K562 treated with DMSO at 1 percent for 12 hours (cell line): Measurements from ENCODE around the gene AOC3. TPM values are rescaled to one million over a fixed set of nuclear protein-coding genes. Genes with fewer than 3 reads are reported as not detected.

ENCODE experiments used
- total RNA-seq: library from RNA; unstranded; fragments of 300-600 nt; gene quantifications from 2 replicates; pipeline ENCODE4 v1.2.3, GENCODE V29; 2022; ENCODE audit not compliant: insufficient read depth

Gene AOC3, protein sequence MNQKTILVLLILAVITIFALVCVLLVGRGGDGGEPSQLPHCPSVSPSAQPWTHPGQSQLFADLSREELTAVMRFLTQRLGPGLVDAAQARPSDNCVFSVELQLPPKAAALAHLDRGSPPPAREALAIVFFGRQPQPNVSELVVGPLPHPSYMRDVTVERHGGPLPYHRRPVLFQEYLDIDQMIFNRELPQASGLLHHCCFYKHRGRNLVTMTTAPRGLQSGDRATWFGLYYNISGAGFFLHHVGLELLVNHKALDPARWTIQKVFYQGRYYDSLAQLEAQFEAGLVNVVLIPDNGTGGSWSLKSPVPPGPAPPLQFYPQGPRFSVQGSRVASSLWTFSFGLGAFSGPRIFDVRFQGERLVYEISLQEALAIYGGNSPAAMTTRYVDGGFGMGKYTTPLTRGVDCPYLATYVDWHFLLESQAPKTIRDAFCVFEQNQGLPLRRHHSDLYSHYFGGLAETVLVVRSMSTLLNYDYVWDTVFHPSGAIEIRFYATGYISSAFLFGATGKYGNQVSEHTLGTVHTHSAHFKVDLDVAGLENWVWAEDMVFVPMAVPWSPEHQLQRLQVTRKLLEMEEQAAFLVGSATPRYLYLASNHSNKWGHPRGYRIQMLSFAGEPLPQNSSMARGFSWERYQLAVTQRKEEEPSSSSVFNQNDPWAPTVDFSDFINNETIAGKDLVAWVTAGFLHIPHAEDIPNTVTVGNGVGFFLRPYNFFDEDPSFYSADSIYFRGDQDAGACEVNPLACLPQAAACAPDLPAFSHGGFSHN
- total RNA-seq: 1.1 and 3.4 TPM in 2 replicates

DNA sequence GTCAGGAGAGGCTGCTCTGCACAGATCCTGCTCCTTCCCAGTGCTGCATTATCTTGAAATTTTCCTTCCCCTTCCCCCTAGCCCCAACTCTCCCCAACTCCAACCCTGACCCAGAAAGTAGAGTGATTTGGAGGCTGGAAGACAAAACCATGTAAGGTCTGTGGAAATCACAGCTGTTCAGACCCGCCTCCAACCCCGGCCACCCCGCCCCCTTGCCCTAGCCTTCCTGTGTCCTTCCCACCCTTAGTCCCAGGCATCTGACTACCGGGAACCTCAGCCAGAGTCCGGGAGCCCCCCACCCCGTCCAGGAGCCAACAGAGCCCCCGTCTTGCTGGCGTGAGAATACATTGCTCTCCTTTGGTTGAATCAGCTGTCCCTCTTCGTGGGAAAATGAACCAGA is at the start of gene AOC3:
Gene AOC3 (plus strand): TSS at position 246 of the 400 bp plus-strand sequence. CDS start 145 bp downstream, at position 391.

DNA sequence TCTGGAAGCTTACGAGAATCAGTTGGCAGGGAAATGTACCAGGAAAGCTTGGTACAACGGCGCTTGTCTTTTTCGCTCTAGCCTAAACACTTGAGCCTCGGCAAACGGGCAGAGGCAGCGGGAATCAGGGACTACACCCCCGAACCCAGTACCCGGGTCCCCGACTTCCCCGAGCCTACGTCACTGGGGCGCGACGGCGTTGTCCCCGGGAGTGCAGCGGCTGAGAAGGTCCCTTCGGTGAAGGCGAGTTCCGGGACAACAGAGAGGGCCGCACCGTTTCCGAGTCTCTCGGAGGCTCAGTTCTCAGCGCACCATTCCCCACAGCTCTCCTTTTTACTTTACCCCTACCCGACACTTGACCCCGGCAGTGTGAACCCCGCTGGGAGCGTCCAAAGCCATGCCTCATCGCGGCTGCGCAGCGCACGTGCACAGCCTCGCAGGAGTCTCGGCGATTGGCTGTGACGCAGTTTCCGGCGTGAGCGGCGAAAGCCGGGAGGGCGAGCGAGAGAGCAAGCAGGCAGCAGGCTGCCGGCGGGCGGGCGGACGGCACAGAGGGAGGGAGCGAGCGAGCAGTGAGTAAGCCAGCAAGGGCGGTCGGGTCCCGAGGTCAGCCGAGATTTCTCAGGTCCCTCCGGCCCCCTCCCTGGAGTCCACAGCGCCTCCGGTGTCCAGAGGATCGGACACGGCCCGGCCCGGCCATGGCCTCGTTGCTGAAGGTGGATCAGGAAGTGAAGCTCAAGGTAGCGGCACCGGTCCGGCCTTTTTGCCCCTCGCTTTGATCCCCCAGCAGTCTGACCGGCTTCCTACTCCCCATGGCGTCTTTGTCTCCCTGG is 17.8 kb upstream of the AOC3 start, which contains the start of gene PSME3:
Gene PSME3 (plus strand): TSS at position 464 of the 833 bp plus-strand sequence. CDS start 235 bp downstream, at position 699.

DNA sequence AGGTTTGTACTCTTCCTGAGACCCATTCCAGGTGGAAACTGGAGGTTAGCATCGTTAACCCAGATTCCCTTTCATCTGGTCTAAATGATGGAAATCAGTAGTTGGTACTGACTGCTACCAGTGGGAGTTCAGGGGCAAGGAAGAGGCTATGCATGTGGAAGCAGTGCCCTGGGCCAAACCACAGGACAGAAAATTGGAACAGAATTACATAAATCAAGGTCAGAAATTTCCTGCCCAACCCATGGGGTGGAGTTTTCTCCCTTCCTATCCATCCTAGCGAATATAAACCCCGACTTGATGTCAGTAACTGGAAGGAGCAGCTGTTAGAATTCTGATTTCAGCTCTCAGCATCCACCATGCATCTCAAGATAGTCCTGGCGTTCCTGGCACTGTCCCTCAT is 6.7 kb upstream of the AOC3 start, which contains the start of gene AOC2:
Gene AOC2 (plus strand): TSS at position 310 of the 400 bp plus-strand sequence. CDS start 47 bp downstream, at position 357.

DNA sequence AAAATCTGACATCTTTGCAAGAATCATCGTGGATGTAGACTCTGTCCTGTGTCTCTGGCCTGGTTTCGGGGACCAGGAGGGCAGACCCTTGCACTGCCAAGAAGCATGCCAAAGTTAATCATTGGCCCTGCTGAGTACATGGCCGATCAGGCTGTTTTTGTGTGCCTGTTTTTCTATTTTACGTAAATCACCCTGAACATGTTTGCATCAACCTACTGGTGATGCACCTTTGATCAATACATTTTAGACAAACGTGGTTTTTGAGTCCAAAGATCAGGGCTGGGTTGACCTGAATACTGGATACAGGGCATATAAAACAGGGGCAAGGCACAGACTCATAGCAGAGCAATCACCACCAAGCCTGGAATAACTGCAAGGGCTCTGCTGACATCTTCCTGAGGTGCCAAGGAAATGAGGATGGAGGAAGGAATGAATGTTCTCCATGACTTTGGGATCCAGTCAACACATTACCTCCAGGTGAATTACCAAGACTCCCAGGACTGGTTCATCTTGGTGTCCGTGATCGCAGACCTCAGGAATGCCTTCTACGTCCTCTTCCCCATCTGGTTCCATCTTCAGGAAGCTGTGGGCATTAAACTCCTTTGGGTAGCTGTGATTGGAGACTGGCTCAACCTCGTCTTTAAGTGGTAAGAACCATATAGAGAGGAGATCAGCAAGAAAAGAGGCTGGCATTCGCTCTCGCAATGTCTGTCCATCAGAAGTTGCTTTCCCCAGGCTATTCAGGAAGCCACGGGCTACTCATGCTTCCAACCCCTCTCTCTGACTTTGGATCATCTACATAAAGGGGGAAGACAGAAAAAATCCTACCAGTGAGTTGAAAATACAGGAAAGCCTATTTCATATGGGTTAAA is 49.7 kb downstream of the AOC3 start, which contains the start of gene G6PC1:
Gene G6PC1 (plus strand): TSS at position 340 of the 872 bp plus-strand sequence. CDS start 78 bp downstream, at position 418.

Other genes with a start within 250 kb of the AOC3 start
- gene RETREG3, start 241.8 kb upstream of the AOC3 start, total RNA-seq: 14.6 and 33.4 TPM in 2 replicates
- gene TUBG1, start 241.5 kb upstream of the AOC3 start, total RNA-seq: 113 and 147 TPM in 2 replicates
- not detected in 2 replicates for gene TUBG2, start 191.9 kb upstream of the AOC3 start, total RNA-seq
- gene PLEKHH3, start 174.2 kb upstream of the AOC3 start, total RNA-seq: 43.8 and 49.4 TPM in 2 replicates
- gene CCR10, start 169.4 kb upstream of the AOC3 start, total RNA-seq: 9.2 and 13.7 TPM in 2 replicates
- 0.24 and 2.2 TPM in 2 replicates for gene CNTNAP1, start 168.7 kb upstream of the AOC3 start, total RNA-seq
- gene EZH1, start 106.2 kb upstream of the AOC3 start, total RNA-seq: 9.5 and 29.4 TPM in 2 replicates
- not detected in 2 replicates for gene RAMP2, start 90.0 kb upstream of the AOC3 start, total RNA-seq
- gene VPS25, start 77.8 kb upstream of the AOC3 start, total RNA-seq: 138 and 158 TPM in 2 replicates
- 2.8 and 9.5 TPM in 2 replicates for gene WNK4, start 70.6 kb upstream of the AOC3 start, total RNA-seq
- 65.3 and 74.5 TPM in 2 replicates for gene COA3, start 52.5 kb upstream of the AOC3 start, total RNA-seq
- 0.37 and 0.66 TPM in 2 replicates for gene CNTD1, start 52.3 kb upstream of the AOC3 start, total RNA-seq
- gene BECN1, start 26.9 kb upstream of the AOC3 start, total RNA-seq: 26.2 and 52.7 TPM in 2 replicates
- 61.1 and 143 TPM in 2 replicates for gene PSME3, start 17.8 kb upstream of the AOC3 start, total RNA-seq
- gene AOC2, start 6.6 kb upstream of the AOC3 start, total RNA-seq: 1.1 and 4.3 TPM in 2 replicates
- gene G6PC1, start 49.6 kb downstream of the AOC3 start, total RNA-seq: not detected in 2 replicates
- gene AARSD1, start 113.3 kb downstream of the AOC3 start, total RNA-seq: 23.1 and 31.4 TPM in 2 replicates
- 1.7 and 2.2 TPM in 2 replicates for gene PTGES3L, start 128.9 kb downstream of the AOC3 start, total RNA-seq
- gene RUNDC1, start 129.4 kb downstream of the AOC3 start, total RNA-seq: 9.1 and 17.5 TPM in 2 replicates
- gene RPL27, start 147.2 kb downstream of the AOC3 start, total RNA-seq: 4,551 and 6,279 TPM in 2 replicates
- 41.3 and 45.4 TPM in 2 replicates for gene IFI35, start 155.6 kb downstream of the AOC3 start, total RNA-seq
- gene VAT1, start 171.2 kb downstream of the AOC3 start, total RNA-seq: 299 and 397 TPM in 2 replicates
- 2.0 and 2.7 TPM in 2 replicates for gene RND2, start 174.0 kb downstream of the AOC3 start, total RNA-seq